GM10266 (cell line): Measurements from ENCODE around the gene COA7.

Experiments used
- DNase-seq: peaks from one replicate; pipeline ENCODE4 v3.0.0; 2012; ENCODE audit errors: extremely low spot score
- TF ChIP-seq, protein P1 (sequence below): IDR thresholded peaks from 2 replicates; pipeline ENCODE4 v1.5.1; 2012; ENCODE audit warnings: mild to moderate bottlenecking, low read depth; ENCODE audit not compliant: control insufficient read depth, insufficient read depth; ENCODE audit errors: missing control alignments

Gene COA7

DNA sequence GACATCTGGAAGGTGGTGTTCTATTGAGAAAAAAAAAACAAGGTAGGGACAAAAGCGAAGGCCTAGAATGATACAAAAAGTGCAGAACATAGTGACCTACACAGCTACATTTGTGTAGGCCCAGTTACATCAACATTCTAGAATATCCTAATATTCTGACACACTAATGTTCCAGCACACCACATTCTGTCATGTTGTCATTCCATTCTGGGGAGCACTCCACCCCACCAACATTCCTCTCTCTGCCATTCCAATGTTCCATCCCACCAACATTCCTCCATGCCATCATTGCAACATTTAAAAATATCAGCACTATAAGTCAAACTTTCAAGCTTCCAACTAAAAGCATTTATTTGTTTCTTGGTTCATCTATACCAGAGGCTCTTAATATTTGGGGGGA, 28.5 kb downstream of the COA7 start:
- no peak for DNase-seq
- TF ChIP-seq, protein P1, sequence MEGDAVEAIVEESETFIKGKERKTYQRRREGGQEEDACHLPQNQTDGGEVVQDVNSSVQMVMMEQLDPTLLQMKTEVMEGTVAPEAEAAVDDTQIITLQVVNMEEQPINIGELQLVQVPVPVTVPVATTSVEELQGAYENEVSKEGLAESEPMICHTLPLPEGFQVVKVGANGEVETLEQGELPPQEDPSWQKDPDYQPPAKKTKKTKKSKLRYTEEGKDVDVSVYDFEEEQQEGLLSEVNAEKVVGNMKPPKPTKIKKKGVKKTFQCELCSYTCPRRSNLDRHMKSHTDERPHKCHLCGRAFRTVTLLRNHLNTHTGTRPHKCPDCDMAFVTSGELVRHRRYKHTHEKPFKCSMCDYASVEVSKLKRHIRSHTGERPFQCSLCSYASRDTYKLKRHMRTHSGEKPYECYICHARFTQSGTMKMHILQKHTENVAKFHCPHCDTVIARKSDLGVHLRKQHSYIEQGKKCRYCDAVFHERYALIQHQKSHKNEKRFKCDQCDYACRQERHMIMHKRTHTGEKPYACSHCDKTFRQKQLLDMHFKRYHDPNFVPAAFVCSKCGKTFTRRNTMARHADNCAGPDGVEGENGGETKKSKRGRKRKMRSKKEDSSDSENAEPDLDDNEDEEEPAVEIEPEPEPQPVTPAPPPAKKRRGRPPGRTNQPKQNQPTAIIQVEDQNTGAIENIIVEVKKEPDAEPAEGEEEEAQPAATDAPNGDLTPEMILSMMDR: no peak

DNA sequence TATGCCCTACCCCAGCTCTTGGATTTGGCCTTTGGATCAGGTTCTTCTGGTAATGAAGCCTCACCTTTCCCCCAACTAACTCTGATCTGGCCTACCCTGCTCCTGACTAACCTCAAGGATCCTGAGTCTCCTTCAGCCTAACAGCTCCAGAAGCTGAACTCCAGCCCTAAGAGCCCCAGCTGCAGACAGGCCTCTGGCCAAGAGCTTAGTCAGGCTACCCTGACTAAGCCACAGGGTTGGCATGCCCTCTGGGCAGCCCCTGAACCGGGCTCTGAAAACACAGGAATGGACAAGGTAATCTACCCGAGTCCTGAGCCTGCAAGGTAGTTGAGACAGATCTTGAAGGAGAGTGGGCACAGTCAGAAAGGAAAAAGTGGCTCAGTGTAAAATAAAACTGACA, 29.4 kb downstream of the COA7 start:
- no peak for DNase-seq
- TF ChIP-seq, protein P1: no peak

DNA sequence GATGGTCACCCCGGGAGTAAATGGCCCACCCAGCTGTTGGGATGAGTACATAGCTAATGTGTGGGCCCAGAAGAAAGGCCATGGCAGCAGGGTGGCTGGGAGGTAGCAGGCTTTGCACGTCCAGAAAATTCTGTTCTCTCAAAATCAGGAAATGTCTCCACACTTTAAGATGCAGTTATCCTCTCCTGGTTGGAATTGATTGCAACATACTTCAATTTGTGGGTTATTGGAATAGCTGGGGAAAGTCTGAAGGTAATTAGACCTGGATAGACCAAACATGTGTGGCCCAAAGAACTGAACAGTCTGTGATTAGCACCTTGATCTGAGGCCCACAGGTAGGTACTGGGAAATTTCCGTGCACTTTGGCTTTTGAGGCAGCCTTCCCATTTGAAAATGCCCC, 30.2 kb downstream of the COA7 start:
- TF ChIP-seq, protein P1: no peak
- no peak for DNase-seq

DNA sequence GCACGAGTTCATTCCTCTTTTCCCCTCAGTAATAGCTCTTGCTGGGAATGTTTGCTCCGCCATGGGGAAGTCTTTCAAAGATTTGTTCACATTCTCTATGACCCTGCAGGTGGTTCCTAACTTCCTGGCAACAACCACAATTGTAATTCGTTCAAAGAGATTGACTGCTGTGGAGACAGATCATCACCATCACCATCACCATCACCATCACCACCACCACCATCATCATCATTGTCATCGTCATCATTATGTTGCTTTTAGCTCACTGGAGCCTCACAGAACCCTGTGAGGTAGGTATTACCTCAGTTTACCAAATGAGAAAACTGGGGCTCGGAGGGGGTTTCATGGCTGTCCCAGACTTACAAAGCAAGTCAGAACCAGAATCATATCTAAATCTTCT, 30.9 kb downstream of the COA7 start:
- no peak for DNase-seq
- TF ChIP-seq, protein P1: no peak

DNA sequence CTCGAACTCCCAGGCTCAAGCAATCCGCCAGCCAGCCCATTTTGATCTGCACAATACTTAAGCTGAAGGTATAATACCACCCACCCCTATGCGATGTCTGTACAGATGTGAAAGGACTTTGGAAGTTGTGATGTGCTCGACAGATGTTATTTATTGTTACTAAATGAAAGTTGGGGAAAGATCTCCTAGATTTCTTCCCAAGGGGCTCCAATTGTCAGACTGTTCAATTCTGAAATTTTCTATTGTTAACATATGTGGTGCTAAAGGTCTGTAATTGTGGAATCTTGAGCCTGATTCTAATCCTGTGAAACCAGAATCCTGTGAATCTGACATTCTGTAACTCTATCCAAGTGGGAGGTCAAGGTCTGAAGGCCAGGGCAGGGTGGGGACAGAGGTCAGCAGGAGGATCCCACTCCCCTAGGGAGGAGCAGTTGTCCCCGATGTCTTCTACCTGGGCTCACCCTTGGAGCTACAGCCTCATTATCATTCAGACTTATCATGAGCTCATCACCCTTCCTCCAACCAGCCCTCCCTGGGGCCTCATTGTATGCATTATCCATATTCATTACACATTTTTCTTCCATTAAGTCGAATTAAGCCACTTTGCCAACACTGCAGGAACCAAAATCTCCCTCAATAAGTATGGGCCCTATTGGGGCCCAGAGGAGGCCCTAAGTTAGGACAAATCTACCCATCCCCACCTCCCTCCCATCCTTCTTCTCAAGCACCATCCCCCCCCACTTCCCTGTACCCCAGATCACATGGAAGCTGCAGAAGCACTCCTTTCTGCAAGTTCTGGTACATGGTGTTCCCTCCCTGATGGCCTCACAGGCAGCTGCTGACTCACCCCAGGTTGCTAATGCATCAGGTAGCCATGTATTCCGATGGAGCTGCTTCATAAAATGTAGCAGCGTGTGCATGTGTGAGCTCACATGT, 32.9 kb downstream of the COA7 start:
- DNase-seq: no peak
- TF ChIP-seq, protein P1: no peak

DNA sequence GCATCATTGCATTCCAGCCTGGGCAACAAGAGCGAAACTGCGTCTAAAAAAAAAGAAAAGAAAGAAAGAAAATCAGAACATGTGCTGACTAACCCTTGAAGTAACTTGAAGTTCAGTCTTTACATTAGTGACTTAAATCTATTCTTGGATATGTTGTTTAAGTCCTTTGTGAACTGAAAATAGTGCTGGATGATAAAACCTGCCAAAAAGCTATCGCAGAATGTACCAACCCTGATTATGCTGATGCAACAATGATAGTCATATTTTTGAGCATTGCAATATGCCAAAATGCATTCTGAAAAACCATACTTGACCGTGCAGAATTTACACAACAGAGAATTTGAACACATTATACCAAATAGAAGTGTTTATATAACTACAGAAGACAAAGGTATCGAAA, 34.4 kb downstream of the COA7 start:
- DNase-seq: no peak
- TF ChIP-seq, protein P1: no peak

DNA sequence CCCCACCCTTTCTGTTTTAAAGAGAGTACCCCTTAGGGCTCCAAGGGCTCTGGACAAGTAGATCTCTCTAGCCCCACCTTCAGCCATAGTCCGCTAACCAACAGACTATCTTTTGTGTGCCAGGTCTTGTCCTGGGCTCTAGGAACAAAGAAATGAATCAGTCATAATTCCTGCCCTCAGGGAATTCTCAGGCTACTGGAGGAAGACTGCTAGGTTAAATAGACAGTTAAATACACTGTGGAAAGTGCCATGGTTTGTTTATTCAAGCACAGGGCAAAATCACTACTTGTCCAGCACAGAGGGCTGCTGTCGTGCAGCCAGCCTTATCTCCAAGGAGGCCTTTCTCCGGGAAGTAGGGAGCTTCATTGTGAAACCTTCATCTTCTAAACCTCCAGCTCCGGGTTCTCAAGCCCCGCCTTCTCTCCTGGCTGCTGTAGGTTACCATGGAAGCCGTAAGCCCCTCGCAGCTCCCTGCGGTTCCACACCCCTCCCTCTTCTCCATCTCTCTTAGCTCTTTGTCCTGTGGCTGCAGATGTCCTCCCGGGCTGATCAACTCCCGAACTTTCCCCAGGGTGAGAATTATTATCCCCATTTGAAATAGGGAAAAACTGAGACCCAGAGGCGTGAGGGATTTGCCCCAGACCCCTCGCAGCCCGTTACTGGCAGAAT, 35.4 kb downstream of the COA7 start:
- DNase-seq: no peak
- TF ChIP-seq, protein P1: no peak
